ENCODE measurements around the gene SPTBN1.
"Not testable (repeated sequence)": the region's sequence is repeated elsewhere in the genome, so short reads cannot be mapped to it uniquely, and the experiment has no call there.

The SPTBN1 gene

GRCh38 chr2:54528311-54528955, 72.3 kb downstream of the SPTBN1 start:
- no peaks in the 10 kb centered on the region for H3K36me3 ChIP-seq (ENCODE audit: insufficient read depth, low read length)
- H3K9me2 ChIP-seq (replicated peaks; ENCODE audit: low read depth, low read length), result no peaks in the 10 kb centered on the region
- H4K20me1 ChIP-seq (ENCODE audit: insufficient read depth, low read length, poor library complexity, severe bottlenecking), result no peaks in the 10 kb centered on the region
- no peaks in the 10 kb centered on the region for H3K27me3 ChIP-seq (ENCODE audit: insufficient read depth, low read length, poor library complexity, severe bottlenecking)
- H3K4me3 ChIP-seq (ENCODE audit: low read length, poor library complexity, severe bottlenecking), result no peak overlapping the region
- no peak overlapping the region for H2AFZ ChIP-seq (ENCODE audit: low read length)
- no peak overlapping the region for H3K9ac ChIP-seq (ENCODE audit: low read depth, low read length, poor library complexity, severe bottlenecking)
- no peaks in the 10 kb centered on the region for H3K9me3 ChIP-seq (ENCODE audit: insufficient read depth, low read depth, low read length)
- no peak overlapping the region for H3K4me2 ChIP-seq (ENCODE audit: low read depth, low read length, poor library complexity, severe bottlenecking)
- TF ChIP-seq EZH2phosphoT487 (IDR thresholded peaks at IDR 0.05; ENCODE audit: borderline replicate concordance), result no peak
- no peak for TF ChIP-seq CTCF (conservative IDR thresholded peaks at IDR 0.05; ENCODE audit: low read length)
- peaks cover 3% of the 10 kb centered on the region; the same call in 1 of the 2 replicates for H3F3A ChIP-seq (ENCODE audit: low read depth)
- H3K4me1 ChIP-seq (ENCODE audit: insufficient read depth, low read length, poor library complexity, severe bottlenecking), result peaks cover 28% of the 10 kb centered on the region
- H3K79me2 ChIP-seq (ENCODE audit: insufficient read depth, low read length), result peaks cover 8% of the 10 kb centered on the region; the same call in 1 of the 2 replicates

GRCh38 chr2:54529518-54529917, 73.4 kb downstream of the SPTBN1 start:
- not testable (repeated sequence) for H3K9me3 ChIP-seq (ENCODE audit: insufficient read depth, low read depth, low read length); H3K27me3 ChIP-seq (ENCODE audit: insufficient read depth, low read length, poor library complexity, severe bottlenecking); H3K9ac ChIP-seq (ENCODE audit: low read depth, low read length, poor library complexity, severe bottlenecking); H2AFZ ChIP-seq (ENCODE audit: low read length); H3K36me3 ChIP-seq (ENCODE audit: insufficient read depth, low read length); H3K4me3 ChIP-seq (ENCODE audit: low read length, poor library complexity, severe bottlenecking); H3K79me2 ChIP-seq (ENCODE audit: insufficient read depth, low read length); H3F3A ChIP-seq (ENCODE audit: low read depth); H3K9me2 ChIP-seq (replicated peaks; ENCODE audit: low read depth, low read length); H4K20me1 ChIP-seq (ENCODE audit: insufficient read depth, low read length, poor library complexity, severe bottlenecking)
- H3K4me2 ChIP-seq (ENCODE audit: low read depth, low read length, poor library complexity, severe bottlenecking), result peak overlapping the region; percentile 3
- H3K4me1 ChIP-seq (ENCODE audit: insufficient read depth, low read length, poor library complexity, severe bottlenecking), result peaks cover 28% of the 10 kb centered on the region

GRCh38 chr2:54529935-54530334, 73.8 kb downstream of the SPTBN1 start:
- Histone ChIP-seq H3K4me2 (ENCODE audit: low read depth, low read length, poor library complexity, severe bottlenecking) (peak overlapping the region; percentile 3), H3K4me1 (ENCODE audit: insufficient read depth, low read length, poor library complexity, severe bottlenecking) (peaks cover 28% of the 10 kb centered on the region), H3K27me3 (ENCODE audit: insufficient read depth, low read length, poor library complexity, severe bottlenecking) (no peaks in the 10 kb centered on the region), H3K36me3 (ENCODE audit: insufficient read depth, low read length) (no peaks in the 10 kb centered on the region), H3K4me3 (ENCODE audit: low read length, poor library complexity, severe bottlenecking) (no peak overlapping the region), H3K9ac (ENCODE audit: low read depth, low read length, poor library complexity, severe bottlenecking) (no peak overlapping the region), H3F3A (ENCODE audit: low read depth) (peaks cover 3% of the 10 kb centered on the region; the same call in 1 of the 2 replicates), H3K79me2 (ENCODE audit: insufficient read depth, low read length) (peaks cover 5% of the 10 kb centered on the region; the same call in 1 of the 2 replicates), H3K9me3 (ENCODE audit: insufficient read depth, low read depth, low read length) (no peaks in the 10 kb centered on the region), H3K9me2 (replicated peaks; ENCODE audit: low read depth, low read length) (no peaks in the 10 kb centered on the region), H2AFZ (ENCODE audit: low read length) (no peak overlapping the region), H4K20me1 (ENCODE audit: insufficient read depth, low read length, poor library complexity, severe bottlenecking) (no peaks in the 10 kb centered on the region)
- no peak for TF ChIP-seq CTCF (conservative IDR thresholded peaks at IDR 0.05; ENCODE audit: low read length)
- no peak for TF ChIP-seq EZH2phosphoT487 (IDR thresholded peaks at IDR 0.05; ENCODE audit: borderline replicate concordance)

GRCh38 chr2:54531558-54531957, 75.4 kb downstream of the SPTBN1 start:
- Histone ChIP-seq H3K27me3 (ENCODE audit: insufficient read depth, low read length, poor library complexity, severe bottlenecking) (no peaks in the 10 kb centered on the region), H3K4me1 (ENCODE audit: insufficient read depth, low read length, poor library complexity, severe bottlenecking) (peaks cover 28% of the 10 kb centered on the region), H3K9me3 (ENCODE audit: insufficient read depth, low read depth, low read length) (no peaks in the 10 kb centered on the region), H3K9me2 (replicated peaks; ENCODE audit: low read depth, low read length) (no peaks in the 10 kb centered on the region), H3K79me2 (ENCODE audit: insufficient read depth, low read length) (peaks cover 3% of the 10 kb centered on the region; the same call in 1 of the 2 replicates), H3K4me3 (ENCODE audit: low read length, poor library complexity, severe bottlenecking) (no peak overlapping the region), H3K4me2 (ENCODE audit: low read depth, low read length, poor library complexity, severe bottlenecking) (no peak overlapping the region), H3K9ac (ENCODE audit: low read depth, low read length, poor library complexity, severe bottlenecking) (no peak overlapping the region), H4K20me1 (ENCODE audit: insufficient read depth, low read length, poor library complexity, severe bottlenecking) (no peaks in the 10 kb centered on the region), H3K36me3 (ENCODE audit: insufficient read depth, low read length) (no peaks in the 10 kb centered on the region), H3F3A (ENCODE audit: low read depth) (peaks cover 3% of the 10 kb centered on the region; the same call in 1 of the 2 replicates), H2AFZ (ENCODE audit: low read length) (no peak overlapping the region)
- TF ChIP-seq EZH2phosphoT487 (IDR thresholded peaks at IDR 0.05; ENCODE audit: borderline replicate concordance) (no peak), CTCF (conservative IDR thresholded peaks at IDR 0.05; ENCODE audit: low read length) (no peak)
